KMS-11 (cell line): Measurements from ENCODE around the gene RAMP1.

Experiments
- H2AFZ ChIP-seq: fragments of 200-600 bp; sonication (generic); 2 replicates; pipeline ENCODE4 v1.6.1; 2016; ENCODE audit warnings: antibody characterized with exemption, mixed run types, low read depth
- H3K27ac ChIP-seq: fragments of 200-600 bp; sonication (generic); 2 replicates; pipeline ENCODE4 v1.6.1; 2016; ENCODE audit warnings: mild to moderate bottlenecking, mixed run types
- H3K27me3 ChIP-seq: fragments of 200-600 bp; sonication (generic); 2 replicates; pipeline ENCODE4 v1.6.1; 2017; ENCODE audit warnings: mild to moderate bottlenecking, low read depth, mixed run types, moderate library complexity; ENCODE audit not compliant: insufficient read depth
- H3K36me3 ChIP-seq: fragments of 200-600 bp; sonication (generic); 2 replicates; pipeline ENCODE4 v1.6.1; 2017; ENCODE audit warnings: mild to moderate bottlenecking, mixed run types; ENCODE audit not compliant: insufficient read depth
- H3K4me1 ChIP-seq: fragments of 200-600 bp; sonication (generic); 2 replicates; pipeline ENCODE4 v1.6.1; 2016; ENCODE audit warnings: mild to moderate bottlenecking, low read depth, mixed run types; ENCODE audit not compliant: poor library complexity, severe bottlenecking
- H3K4me2 ChIP-seq: fragments of 200-600 bp; sonication (generic); 2 replicates; pipeline ENCODE4 v1.7.0; 2016; ENCODE audit warnings: mild to moderate bottlenecking, mixed run types
- H3K4me3 ChIP-seq: fragments of 200-600 bp; sonication (generic); IDR thresholded peaks from 2 replicates; pipeline ENCODE4 v1.6.1; 2017; ENCODE audit warnings: low read depth, low read length, mixed read lengths; ENCODE audit not compliant: insufficient read depth
- H3K79me2 ChIP-seq: fragments of 200-600 bp; sonication (generic); 2 replicates; pipeline ENCODE4 v1.6.1; 2016; ENCODE audit warnings: low read depth, mixed run types; ENCODE audit not compliant: insufficient read depth
- H3K9ac ChIP-seq: fragments of 200-600 bp; sonication (generic); 2 replicates; pipeline ENCODE4 v1.6.1; 2016; ENCODE audit warnings: mild to moderate bottlenecking, mixed run types
- H4K20me1 ChIP-seq: fragments of 200-600 bp; sonication (generic); 2 replicates; pipeline ENCODE4 v1.6.1; 2016; ENCODE audit warnings: mild to moderate bottlenecking, mixed run types; ENCODE audit not compliant: insufficient read depth
- TF ChIP-seq, protein P1 (sequence below): fragments of 200-600 bp; sonication (generic); conservative IDR thresholded peaks from 2 replicates; pipeline ENCODE4 v1.6.1; 2017; ENCODE audit warnings: low read depth, mild to moderate bottlenecking, antibody characterized with exemption, low read length, moderate library complexity, mixed read lengths

RAMP1 gene

DNA sequence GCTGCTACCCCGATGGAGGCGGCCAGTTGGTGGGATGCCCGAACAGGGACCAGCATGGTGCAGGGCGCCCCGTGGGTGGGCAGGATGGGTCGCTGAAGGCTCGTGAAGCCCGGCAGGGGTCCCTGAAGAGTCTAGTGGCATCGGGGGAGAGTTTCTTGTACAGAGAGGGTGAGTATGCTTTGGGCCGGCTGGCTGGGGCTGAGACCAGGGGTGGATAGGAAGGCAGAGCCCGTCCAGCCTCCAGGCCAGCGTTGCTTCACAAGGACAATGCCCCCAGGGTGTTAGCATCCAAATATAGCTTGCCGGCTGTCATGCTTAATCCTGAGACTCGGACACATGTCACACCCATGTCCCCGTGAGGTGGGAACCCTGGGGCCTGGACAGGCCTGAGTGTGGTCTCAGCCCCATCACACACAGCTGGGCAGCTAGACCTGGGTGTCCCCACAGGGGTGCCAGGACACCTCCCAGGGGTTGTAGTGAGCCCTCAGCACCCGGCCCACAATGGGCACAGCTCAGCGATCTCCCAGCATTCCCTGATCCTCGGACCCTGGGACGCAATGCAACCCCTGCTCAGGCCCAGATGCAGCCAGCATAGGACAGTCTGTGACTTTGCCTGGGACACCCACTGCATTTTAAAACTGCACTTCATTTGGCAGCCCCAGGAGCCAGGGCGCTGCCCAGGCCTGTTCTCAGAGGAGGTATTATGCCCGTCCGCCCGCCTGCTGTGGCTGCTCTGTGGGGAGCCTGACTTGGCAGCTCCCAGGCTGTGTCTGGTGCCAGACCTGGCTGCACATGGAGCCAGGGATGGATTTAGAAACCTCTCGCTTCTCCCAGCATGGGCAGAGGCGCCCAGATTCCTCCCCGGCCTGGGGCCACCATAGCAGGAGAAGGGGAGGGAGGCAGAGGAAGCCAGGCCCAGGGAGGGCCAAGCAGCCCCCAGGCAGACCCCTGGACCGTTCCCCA is 36.4 kb downstream of the RAMP1 start:
- H3K79me2 ChIP-seq, result no peaks in the 10 kb centered on the region
- H4K20me1 ChIP-seq, result no peaks in the 10 kb centered on the region
- no peak overlapping the region for H3K27ac ChIP-seq
- TF ChIP-seq, protein P1, sequence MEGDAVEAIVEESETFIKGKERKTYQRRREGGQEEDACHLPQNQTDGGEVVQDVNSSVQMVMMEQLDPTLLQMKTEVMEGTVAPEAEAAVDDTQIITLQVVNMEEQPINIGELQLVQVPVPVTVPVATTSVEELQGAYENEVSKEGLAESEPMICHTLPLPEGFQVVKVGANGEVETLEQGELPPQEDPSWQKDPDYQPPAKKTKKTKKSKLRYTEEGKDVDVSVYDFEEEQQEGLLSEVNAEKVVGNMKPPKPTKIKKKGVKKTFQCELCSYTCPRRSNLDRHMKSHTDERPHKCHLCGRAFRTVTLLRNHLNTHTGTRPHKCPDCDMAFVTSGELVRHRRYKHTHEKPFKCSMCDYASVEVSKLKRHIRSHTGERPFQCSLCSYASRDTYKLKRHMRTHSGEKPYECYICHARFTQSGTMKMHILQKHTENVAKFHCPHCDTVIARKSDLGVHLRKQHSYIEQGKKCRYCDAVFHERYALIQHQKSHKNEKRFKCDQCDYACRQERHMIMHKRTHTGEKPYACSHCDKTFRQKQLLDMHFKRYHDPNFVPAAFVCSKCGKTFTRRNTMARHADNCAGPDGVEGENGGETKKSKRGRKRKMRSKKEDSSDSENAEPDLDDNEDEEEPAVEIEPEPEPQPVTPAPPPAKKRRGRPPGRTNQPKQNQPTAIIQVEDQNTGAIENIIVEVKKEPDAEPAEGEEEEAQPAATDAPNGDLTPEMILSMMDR, result no peak
- H3K27me3 ChIP-seq, result no peaks in the 10 kb centered on the region
- no peak overlapping the region for H3K4me2 ChIP-seq
- no peaks in the 10 kb centered on the region for H3K4me1 ChIP-seq
- no peak overlapping the region for H2AFZ ChIP-seq
- H3K4me3 ChIP-seq, result no peak overlapping the region
- no peak overlapping the region for H3K9ac ChIP-seq
- H3K36me3 ChIP-seq, result no peaks in the 10 kb centered on the region

GRCh38 chr2:237896507-237896892 is 37.1 kb downstream of the RAMP1 start:
- Histone ChIP-seq H4K20me1 (no peaks in the 10 kb centered on the region), H3K79me2 (no peaks in the 10 kb centered on the region), H3K27me3 (no peaks in the 10 kb centered on the region), H3K27ac (no peak overlapping the region), H3K4me1 (no peaks in the 10 kb centered on the region), H3K36me3 (no peaks in the 10 kb centered on the region), H3K4me2 (no peak overlapping the region), H3K9ac (no peak overlapping the region), H3K4me3 (no peak overlapping the region), H2AFZ (no peak overlapping the region)
- TF ChIP-seq, protein P1, result no peak

GRCh38 chr2:237896956-237897355 is 37.5 kb downstream of the RAMP1 start:
- Histone ChIP-seq H3K4me1 (no peaks in the 10 kb centered on the region), H3K4me2 (no peak overlapping the region), H4K20me1 (no peaks in the 10 kb centered on the region), H3K9ac (no peak overlapping the region), H3K4me3 (no peak overlapping the region), H3K27ac (no peak overlapping the region), H3K27me3 (no peaks in the 10 kb centered on the region), H3K36me3 (no peaks in the 10 kb centered on the region), H3K79me2 (no peaks in the 10 kb centered on the region), H2AFZ (no peak overlapping the region)
- TF ChIP-seq, protein P1, result no peak

- H3K4me1 ChIP-seq, result no peaks in the 10 kb centered on the region
- H3K9ac ChIP-seq, result no peak overlapping the region
- no peak overlapping the region for H3K4me3 ChIP-seq
- H3K27ac ChIP-seq, result no peak overlapping the region
- H3K27me3 ChIP-seq, result no peaks in the 10 kb centered on the region
- no peak overlapping the region for H2AFZ ChIP-seq
- no peaks in the 10 kb centered on the region for H3K79me2 ChIP-seq
- no peaks in the 10 kb centered on the region for H3K36me3 ChIP-seq
- no peaks in the 10 kb centered on the region for H4K20me1 ChIP-seq
- H3K4me2 ChIP-seq, result no peak overlapping the region
- TF ChIP-seq, protein P1, result no peak
Measured at GRCh38 chr2:237898057-237898414, 38.6 kb downstream of the RAMP1 start.
